GM23338 (cell line): ENCODE measurements around the gene XG. TPM values are rescaled to one million over a fixed set of nuclear protein-coding genes. Genes with fewer than 3 reads are reported as not detected.

ENCODE experiments used
- ATAC-seq: fragments of 200-7000 bp; cut with Tn5 transposase; 3 replicates; pipeline ENCODE4 v1.9.1; 2020
- DNase-seq: peaks from one replicate; pipeline ENCODE4 v3.0.0-alpha.2; 2015; ENCODE audit warnings: low spot score
- H2AFZ ChIP-seq: fragments of 200-600 bp; sonication (generic); 2 replicates; pipeline ENCODE4 v1.8.0; 2016; ENCODE audit warnings: antibody characterized with exemption, mild to moderate bottlenecking, moderate library complexity
- H3F3A ChIP-seq: fragments of 200-600 bp; sonication (generic); replicated peaks from 2 replicates; pipeline ENCODE4 v1.8.0; 2017; ENCODE audit warnings: antibody characterized with exemption, mixed run types, low read depth
- H3K27ac ChIP-seq: fragments of 200-600 bp; sonication (generic); 2 replicates; pipeline ENCODE4 v1.6.1; 2016; ENCODE audit warnings: low read depth
- H3K27me3 ChIP-seq: fragments of 200-600 bp; sonication (generic); 2 replicates; pipeline ENCODE4 v1.8.0; 2016; ENCODE audit warnings: mild to moderate bottlenecking, mixed run types, moderate library complexity; ENCODE audit not compliant: insufficient read depth
- H3K36me3 ChIP-seq: fragments of 200-600 bp; sonication (generic); 2 replicates; pipeline ENCODE4 v1.8.0; 2016; ENCODE audit warnings: mild to moderate bottlenecking; ENCODE audit not compliant: insufficient read depth
- H3K4me1 ChIP-seq: fragments of 200-600 bp; sonication (generic); 2 replicates; pipeline ENCODE4 v1.8.0; 2016; ENCODE audit warnings: mild to moderate bottlenecking, moderate library complexity; ENCODE audit not compliant: insufficient read depth
- H3K4me2 ChIP-seq: fragments of 200-600 bp; sonication (generic); 2 replicates; pipeline ENCODE4 v1.7.1; 2017; ENCODE audit warnings: mixed run types
- H3K4me3 ChIP-seq: fragments of 200-600 bp; sonication (generic); 2 replicates; pipeline ENCODE4 v1.6.1; 2016; ENCODE audit warnings: mixed run types
- H3K79me2 ChIP-seq: fragments of 200-600 bp; sonication (generic); replicated peaks from 2 replicates; pipeline ENCODE4 v1.8.0; 2017; ENCODE audit warnings: mild to moderate bottlenecking; ENCODE audit not compliant: insufficient read depth
- H3K9me2 ChIP-seq: fragments of 200-600 bp; sonication (generic); 2 replicates; pipeline ENCODE4 v1.8.0; 2017; ENCODE audit not compliant: insufficient read depth
- H4K20me1 ChIP-seq: fragments of 200-600 bp; sonication (generic); replicated peaks from 2 replicates; pipeline ENCODE4 v1.8.0; 2017; ENCODE audit warnings: mild to moderate bottlenecking; ENCODE audit not compliant: insufficient read depth
- H3K27ac Mint-ChIP-seq: 2 replicates; pipeline ENCODE4 v1.8.0; 2020; ENCODE audit warnings: inconsistent platforms, mild to moderate bottlenecking, moderate library complexity, mixed read lengths
- H3K27me3 Mint-ChIP-seq: 3 replicates; pipeline ENCODE4 v1.8.0; 2022; ENCODE audit warnings: low read depth, mild to moderate bottlenecking, moderate library complexity, mixed read lengths, inconsistent platforms; ENCODE audit not compliant: insufficient read depth, poor library complexity
- H3K36me3 Mint-ChIP-seq: 3 replicates; pipeline ENCODE4 v1.8.0; 2021; ENCODE audit warnings: low read depth, mild to moderate bottlenecking, inconsistent platforms, moderate library complexity, mixed read lengths
- H3K4me1 Mint-ChIP-seq: 3 replicates; pipeline ENCODE4 v1.8.0; 2020; ENCODE audit warnings: mild to moderate bottlenecking, inconsistent platforms, mixed read lengths
- H3K4me3 Mint-ChIP-seq: 3 replicates; pipeline ENCODE4 v1.8.0; 2021; ENCODE audit warnings: moderate library complexity, mild to moderate bottlenecking, inconsistent platforms, mixed read lengths
- H3K9me3 Mint-ChIP-seq: 3 replicates; pipeline ENCODE4 v1.8.0; 2020; ENCODE audit warnings: moderate library complexity, mild to moderate bottlenecking, inconsistent platforms, mixed read lengths
- EZH2 ChIP-seq: fragments of 200-600 bp; sonication (generic); IDR thresholded peaks from one replicate; pipeline ENCODE4 v1.8.0; 2017; ENCODE audit warnings: antibody characterized with exemption, mild to moderate bottlenecking, low read depth; ENCODE audit not compliant: unreplicated experiment
- EZH2phosphoT487 ChIP-seq: fragments of 200-600 bp; sonication (generic); IDR thresholded peaks from one replicate; pipeline ENCODE4 v1.8.1; 2018; ENCODE audit warnings: antibody characterized with exemption; ENCODE audit not compliant: unreplicated experiment
- JUNB ChIP-seq: IDR thresholded peaks from one replicate; pipeline ENCODE4 v1.6.1; 2016; ENCODE audit warnings: antibody characterized with exemption; ENCODE audit not compliant: unreplicated experiment
- POLR2AphosphoS5 ChIP-seq: IDR thresholded peaks from 2 replicates; pipeline ENCODE4 v1.6.1; 2016; ENCODE audit warnings: antibody characterized with exemption, low read depth
- STAT1 ChIP-seq: IDR thresholded peaks from one replicate; pipeline ENCODE4 v1.6.1; 2016; ENCODE audit warnings: antibody characterized with exemption; ENCODE audit not compliant: unreplicated experiment
- polyA plus RNA-seq: library from polyadenylated mRNA; unstranded; fragments of >200 nt; fragmentation: Nextera tagmentation; extraction: Ambion mirVana; gene quantifications from 2 replicates; pipeline ENCODE4 v1.2.1, GENCODE V29; 2016
- total RNA-seq: library from RNA; depleted of rRNA; stranded (reverse); fragments of >200 nt; shearing (Covaris generic); gene quantifications from 2 replicates; pipeline ENCODE4 v1.2.3, GENCODE V29; 2014
- TF ChIP-seq, protein P1 (sequence below): IDR thresholded peaks from 2 replicates; pipeline ENCODE4 v1.6.1; 2016; ENCODE audit warnings: antibody characterized with exemption
- TF ChIP-seq, protein P2 (sequence below): fragments of 250-450 bp; sonication (Bioruptor Pico); IDR thresholded peaks from 2 replicates; pipeline ENCODE4 v1.5.0; 2020; ENCODE audit warnings: mild to moderate bottlenecking, moderate library complexity
- TF ChIP-seq, protein P3 (sequence below): IDR thresholded peaks from one replicate; pipeline ENCODE4 v1.6.1; 2018; ENCODE audit warnings: antibody characterized with exemption; ENCODE audit not compliant: unreplicated experiment

XG gene
- total and polyA plus RNA-seq, 2 experiments from 2014 or later: 0.28 to 0.60 TPM

DNA sequence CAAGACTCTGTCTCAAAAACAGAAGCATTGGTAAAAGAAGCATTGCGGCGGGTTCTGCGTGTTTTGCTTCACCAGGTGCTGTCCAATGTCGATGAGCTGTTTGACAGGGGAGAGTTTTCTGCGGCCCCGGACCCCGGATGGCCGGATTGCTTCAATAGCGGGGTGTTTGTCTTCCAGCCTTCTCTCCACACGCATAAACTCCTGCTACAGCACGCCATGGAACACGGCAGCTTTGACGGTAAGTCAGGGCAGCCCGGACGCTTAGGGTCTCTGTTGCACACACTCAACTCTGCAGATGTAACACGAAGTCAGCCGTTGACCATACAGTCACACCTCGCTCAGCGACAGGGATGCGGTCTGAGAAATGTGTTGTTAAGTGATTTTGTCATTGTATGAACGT lies 103.1 kb downstream of the XG start:
- no peak overlapping the region for H3K27ac ChIP-seq
- no peak overlapping the region for H3K4me2 ChIP-seq
- Mint-ChIP-seq H3K36me3 (peaks cover 40% of the 10 kb centered on the region), H3K27ac (no peak overlapping the region), H3K9me3 (no peaks in the 10 kb centered on the region), H3K4me3 (no peak overlapping the region), H3K27me3 (no peaks in the 10 kb centered on the region), H3K4me1 (peaks cover 8% of the 10 kb centered on the region)
- no peak for ATAC-seq
- no peak overlapping the region for H2AFZ ChIP-seq
- no peak overlapping the region for H3K4me3 ChIP-seq
- no peaks in the 10 kb centered on the region for H3K36me3 ChIP-seq
- no peaks in the 10 kb centered on the region for H3K27me3 ChIP-seq
- no peaks in the 10 kb centered on the region for H3K9me2 ChIP-seq
- H4K20me1 ChIP-seq: no peaks in the 10 kb centered on the region
- TF ChIP-seq, protein P1, sequence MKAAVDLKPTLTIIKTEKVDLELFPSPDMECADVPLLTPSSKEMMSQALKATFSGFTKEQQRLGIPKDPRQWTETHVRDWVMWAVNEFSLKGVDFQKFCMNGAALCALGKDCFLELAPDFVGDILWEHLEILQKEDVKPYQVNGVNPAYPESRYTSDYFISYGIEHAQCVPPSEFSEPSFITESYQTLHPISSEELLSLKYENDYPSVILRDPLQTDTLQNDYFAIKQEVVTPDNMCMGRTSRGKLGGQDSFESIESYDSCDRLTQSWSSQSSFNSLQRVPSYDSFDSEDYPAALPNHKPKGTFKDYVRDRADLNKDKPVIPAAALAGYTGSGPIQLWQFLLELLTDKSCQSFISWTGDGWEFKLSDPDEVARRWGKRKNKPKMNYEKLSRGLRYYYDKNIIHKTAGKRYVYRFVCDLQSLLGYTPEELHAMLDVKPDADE: no peak
- TF ChIP-seq STAT1 (no peak), EZH2 (no peak), EZH2phosphoT487 (no peak)
- TF ChIP-seq, protein P2, sequence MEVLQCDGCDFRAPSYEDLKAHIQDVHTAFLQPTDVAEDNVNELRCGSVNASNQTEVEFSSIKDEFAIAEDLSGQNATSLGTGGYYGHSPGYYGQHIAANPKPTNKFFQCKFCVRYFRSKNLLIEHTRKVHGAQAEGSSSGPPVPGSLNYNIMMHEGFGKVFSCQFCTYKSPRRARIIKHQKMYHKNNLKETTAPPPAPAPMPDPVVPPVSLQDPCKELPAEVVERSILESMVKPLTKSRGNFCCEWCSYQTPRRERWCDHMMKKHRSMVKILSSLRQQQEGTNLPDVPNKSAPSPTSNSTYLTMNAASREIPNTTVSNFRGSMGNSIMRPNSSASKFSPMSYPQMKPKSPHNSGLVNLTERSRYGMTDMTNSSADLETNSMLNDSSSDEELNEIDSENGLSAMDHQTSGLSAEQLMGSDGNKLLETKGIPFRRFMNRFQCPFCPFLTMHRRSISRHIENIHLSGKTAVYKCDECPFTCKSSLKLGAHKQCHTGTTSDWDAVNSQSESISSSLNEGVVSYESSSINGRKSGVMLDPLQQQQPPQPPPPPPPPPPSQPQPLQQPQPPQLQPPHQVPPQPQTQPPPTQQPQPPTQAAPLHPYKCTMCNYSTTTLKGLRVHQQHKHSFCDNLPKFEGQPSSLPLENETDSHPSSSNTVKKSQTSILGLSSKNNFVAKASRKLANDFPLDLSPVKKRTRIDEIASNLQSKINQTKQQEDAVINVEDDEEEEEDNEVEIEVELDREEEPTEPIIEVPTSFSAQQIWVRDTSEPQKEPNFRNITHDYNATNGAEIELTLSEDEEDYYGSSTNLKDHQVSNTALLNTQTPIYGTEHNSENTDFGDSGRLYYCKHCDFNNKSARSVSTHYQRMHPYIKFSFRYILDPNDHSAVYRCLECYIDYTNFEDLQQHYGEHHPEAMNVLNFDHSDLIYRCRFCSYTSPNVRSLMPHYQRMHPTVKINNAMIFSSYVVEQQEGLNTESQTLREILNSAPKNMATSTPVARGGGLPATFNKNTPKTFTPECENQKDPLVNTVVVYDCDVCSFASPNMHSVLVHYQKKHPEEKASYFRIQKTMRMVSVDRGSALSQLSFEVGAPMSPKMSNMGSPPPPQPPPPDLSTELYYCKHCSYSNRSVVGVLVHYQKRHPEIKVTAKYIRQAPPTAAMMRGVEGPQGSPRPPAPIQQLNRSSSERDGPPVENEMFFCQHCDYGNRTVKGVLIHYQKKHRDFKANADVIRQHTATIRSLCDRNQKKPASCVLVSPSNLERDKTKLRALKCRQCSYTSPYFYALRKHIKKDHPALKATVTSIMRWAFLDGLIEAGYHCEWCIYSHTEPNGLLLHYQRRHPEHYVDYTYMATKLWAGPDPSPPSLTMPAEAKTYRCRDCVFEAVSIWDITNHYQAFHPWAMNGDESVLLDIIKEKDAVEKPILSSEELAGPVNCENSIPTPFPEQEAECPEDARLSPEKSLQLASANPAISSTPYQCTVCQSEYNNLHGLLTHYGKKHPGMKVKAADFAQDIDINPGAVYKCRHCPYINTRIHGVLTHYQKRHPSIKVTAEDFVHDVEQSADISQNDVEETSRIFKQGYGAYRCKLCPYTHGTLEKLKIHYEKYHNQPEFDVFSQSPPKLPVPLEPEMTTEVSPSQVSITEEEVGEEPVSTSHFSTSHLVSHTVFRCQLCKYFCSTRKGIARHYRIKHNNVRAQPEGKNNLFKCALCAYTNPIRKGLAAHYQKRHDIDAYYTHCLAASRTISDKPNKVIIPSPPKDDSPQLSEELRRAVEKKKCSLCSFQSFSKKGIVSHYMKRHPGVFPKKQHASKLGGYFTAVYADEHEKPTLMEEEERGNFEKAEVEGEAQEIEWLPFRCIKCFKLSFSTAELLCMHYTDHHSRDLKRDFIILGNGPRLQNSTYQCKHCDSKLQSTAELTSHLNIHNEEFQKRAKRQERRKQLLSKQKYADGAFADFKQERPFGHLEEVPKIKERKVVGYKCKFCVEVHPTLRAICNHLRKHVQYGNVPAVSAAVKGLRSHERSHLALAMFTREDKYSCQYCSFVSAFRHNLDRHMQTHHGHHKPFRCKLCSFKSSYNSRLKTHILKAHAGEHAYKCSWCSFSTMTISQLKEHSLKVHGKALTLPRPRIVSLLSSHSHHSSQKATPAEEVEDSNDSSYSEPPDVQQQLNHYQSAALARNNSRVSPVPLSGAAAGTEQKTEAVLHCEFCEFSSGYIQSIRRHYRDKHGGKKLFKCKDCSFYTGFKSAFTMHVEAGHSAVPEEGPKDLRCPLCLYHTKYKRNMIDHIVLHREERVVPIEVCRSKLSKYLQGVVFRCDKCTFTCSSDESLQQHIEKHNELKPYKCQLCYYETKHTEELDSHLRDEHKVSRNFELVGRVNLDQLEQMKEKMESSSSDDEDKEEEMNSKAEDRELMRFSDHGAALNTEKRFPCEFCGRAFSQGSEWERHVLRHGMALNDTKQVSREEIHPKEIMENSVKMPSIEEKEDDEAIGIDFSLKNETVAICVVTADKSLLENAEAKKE (CRISPR knock-in tag): no peak
- H3F3A ChIP-seq: no peaks in the 10 kb centered on the region
- DNase-seq: no peak
- H3K79me2 ChIP-seq: no peaks in the 10 kb centered on the region
- peaks cover 5% of the 10 kb centered on the region; the same call in 1 of the 2 replicates for H3K4me1 ChIP-seq

DNA sequence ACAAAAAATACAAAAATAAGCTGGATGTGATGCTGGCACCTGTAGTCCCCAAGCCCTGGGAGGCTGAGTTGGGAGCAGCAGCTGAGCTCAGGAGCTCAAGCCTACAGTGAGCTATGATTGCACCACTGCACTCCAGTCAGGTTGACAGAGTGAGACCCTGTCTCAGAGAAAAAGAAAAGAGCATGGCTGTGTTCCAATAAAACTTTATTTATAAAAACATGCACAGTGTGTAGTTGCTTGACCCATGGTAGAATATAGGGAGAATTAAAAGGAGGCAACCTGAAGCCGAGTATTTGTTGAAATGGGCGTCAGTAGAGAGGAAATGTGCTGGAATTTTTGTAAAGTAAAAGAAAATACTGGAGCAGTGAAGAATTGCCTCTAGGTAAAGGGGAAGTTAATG lies 103.9 kb downstream of the XG start:
- H3K4me2 ChIP-seq: no peak overlapping the region
- H3K36me3 Mint-ChIP-seq: peaks cover 45% of the 10 kb centered on the region
- TF ChIP-seq POLR2AphosphoS5: no peak
- TF ChIP-seq, protein P3, sequence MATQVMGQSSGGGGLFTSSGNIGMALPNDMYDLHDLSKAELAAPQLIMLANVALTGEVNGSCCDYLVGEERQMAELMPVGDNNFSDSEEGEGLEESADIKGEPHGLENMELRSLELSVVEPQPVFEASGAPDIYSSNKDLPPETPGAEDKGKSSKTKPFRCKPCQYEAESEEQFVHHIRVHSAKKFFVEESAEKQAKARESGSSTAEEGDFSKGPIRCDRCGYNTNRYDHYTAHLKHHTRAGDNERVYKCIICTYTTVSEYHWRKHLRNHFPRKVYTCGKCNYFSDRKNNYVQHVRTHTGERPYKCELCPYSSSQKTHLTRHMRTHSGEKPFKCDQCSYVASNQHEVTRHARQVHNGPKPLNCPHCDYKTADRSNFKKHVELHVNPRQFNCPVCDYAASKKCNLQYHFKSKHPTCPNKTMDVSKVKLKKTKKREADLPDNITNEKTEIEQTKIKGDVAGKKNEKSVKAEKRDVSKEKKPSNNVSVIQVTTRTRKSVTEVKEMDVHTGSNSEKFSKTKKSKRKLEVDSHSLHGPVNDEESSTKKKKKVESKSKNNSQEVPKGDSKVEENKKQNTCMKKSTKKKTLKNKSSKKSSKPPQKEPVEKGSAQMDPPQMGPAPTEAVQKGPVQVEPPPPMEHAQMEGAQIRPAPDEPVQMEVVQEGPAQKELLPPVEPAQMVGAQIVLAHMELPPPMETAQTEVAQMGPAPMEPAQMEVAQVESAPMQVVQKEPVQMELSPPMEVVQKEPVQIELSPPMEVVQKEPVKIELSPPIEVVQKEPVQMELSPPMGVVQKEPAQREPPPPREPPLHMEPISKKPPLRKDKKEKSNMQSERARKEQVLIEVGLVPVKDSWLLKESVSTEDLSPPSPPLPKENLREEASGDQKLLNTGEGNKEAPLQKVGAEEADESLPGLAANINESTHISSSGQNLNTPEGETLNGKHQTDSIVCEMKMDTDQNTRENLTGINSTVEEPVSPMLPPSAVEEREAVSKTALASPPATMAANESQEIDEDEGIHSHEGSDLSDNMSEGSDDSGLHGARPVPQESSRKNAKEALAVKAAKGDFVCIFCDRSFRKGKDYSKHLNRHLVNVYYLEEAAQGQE: no peak
- no peak for TF ChIP-seq JUNB
- no peak for TF ChIP-seq EZH2phosphoT487

More for the DNA sequence above, 103.9 kb downstream of the XG start:
- Mint-ChIP-seq H3K4me3 (no peak overlapping the region), H3K27me3 (no peaks in the 10 kb centered on the region), H3K4me1 (peaks cover under 1% of the 10 kb centered on the region; the same call in 2 of the 3 replicates), H3K9me3 (no peaks in the 10 kb centered on the region), H3K27ac (no peak overlapping the region)
- H3K4me3 ChIP-seq: no peak overlapping the region
- no peak overlapping the region for H2AFZ ChIP-seq
- no peaks in the 10 kb centered on the region for H3F3A ChIP-seq
- no peak for ATAC-seq
- DNase-seq: no peak
- H3K27ac ChIP-seq: no peak overlapping the region
- no peaks in the 10 kb centered on the region for H3K27me3 ChIP-seq
- no peaks in the 10 kb centered on the region for H4K20me1 ChIP-seq
- H3K36me3 ChIP-seq: no peaks in the 10 kb centered on the region
- no peaks in the 10 kb centered on the region for H3K79me2 ChIP-seq
- no peaks in the 10 kb centered on the region for H3K4me1 ChIP-seq
- H3K9me2 ChIP-seq: no peaks in the 10 kb centered on the region
